Fibroblast of pulmonary artery (primary cell): ENCODE data around the gene NDRG4.

Experiments used
- DNase-seq: peaks from one replicate; pipeline ENCODE4 v3.0.0-alpha.2; 2010; ENCODE audit warnings: low read depth
- H3K4me3 ChIP-seq: replicated peaks from 2 replicates; pipeline ENCODE4 v1.5.1; 2011; ENCODE audit warnings: low read depth, mild to moderate bottlenecking, control low read depth, low read length, moderate library complexity
- TF ChIP-seq, protein P1 (sequence below): IDR thresholded peaks from 2 replicates; pipeline ENCODE4 v1.5.1; 2011; ENCODE audit warnings: mild to moderate bottlenecking, control low read depth, low read length, inconsistent platforms; ENCODE audit errors: missing control alignments

NDRG4 gene

DNA sequence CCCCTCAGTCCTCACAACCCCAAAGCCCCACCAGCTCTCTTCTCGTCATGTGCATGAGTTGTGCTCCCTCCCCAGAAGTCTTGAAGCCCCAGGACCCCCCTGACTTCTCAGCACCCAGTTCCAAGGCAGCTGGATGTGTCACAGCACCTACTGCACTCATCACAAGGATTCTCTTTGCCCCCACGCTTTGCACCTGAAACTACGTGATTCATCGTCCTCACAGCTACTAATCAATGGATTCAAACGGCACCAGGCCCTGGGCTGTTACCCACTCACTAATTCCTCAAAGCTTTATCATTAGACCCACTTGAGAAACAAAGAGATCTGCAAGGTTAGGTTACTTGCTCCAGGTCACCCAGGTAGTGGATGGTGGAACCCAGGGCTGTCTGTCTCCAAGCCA is 45.1 kb upstream of the NDRG4 start:
- DNase-seq, result no peak
- TF ChIP-seq, protein P1, sequence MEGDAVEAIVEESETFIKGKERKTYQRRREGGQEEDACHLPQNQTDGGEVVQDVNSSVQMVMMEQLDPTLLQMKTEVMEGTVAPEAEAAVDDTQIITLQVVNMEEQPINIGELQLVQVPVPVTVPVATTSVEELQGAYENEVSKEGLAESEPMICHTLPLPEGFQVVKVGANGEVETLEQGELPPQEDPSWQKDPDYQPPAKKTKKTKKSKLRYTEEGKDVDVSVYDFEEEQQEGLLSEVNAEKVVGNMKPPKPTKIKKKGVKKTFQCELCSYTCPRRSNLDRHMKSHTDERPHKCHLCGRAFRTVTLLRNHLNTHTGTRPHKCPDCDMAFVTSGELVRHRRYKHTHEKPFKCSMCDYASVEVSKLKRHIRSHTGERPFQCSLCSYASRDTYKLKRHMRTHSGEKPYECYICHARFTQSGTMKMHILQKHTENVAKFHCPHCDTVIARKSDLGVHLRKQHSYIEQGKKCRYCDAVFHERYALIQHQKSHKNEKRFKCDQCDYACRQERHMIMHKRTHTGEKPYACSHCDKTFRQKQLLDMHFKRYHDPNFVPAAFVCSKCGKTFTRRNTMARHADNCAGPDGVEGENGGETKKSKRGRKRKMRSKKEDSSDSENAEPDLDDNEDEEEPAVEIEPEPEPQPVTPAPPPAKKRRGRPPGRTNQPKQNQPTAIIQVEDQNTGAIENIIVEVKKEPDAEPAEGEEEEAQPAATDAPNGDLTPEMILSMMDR, result no peak
- no peak overlapping the region for H3K4me3 ChIP-seq

DNA sequence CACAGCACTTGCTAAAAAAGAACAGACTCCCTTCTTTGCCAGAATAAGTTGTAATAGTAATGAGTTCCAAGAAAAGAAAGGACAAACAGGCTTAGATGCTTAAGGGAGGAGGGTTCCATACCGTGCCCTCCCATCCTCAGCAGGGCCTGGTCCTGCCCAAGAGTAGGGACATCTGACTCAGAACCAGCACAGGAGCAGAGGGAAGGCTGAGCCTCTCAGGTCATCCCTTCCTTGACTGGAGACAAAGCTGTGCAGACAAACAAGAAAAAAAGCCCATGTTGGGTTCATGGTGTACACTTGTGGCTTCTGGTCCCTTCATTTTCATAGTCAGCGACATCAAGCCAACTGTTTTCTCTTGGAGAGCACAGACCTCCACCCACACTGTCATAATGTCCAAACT is 44.2 kb upstream of the NDRG4 start:
- H3K4me3 ChIP-seq, result no peak overlapping the region
- TF ChIP-seq, protein P1, result no peak
- peak; percentile 8 for DNase-seq

DNA sequence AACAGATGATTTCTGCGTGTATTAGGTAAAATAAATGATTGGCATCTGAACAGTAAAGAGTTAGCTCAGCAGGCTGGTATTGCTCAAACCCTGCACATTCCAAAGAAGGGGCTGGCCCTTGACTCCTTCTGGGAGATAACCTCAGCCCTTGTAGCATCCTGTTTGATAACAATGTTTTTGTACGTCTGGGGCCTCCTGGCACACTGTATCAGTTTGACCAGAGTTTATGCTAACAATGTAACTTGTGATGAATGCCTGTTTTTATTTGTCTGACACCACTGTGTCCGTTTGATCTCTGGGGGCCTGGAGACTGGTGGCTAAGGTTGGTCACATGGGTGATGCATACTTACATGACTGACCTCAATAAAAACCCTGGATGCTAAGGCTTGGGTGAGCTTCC is 43.8 kb upstream of the NDRG4 start:
- H3K4me3 ChIP-seq, result no peak overlapping the region
- peak; percentile 33 for DNase-seq
- TF ChIP-seq, protein P1, result no peak

DNA sequence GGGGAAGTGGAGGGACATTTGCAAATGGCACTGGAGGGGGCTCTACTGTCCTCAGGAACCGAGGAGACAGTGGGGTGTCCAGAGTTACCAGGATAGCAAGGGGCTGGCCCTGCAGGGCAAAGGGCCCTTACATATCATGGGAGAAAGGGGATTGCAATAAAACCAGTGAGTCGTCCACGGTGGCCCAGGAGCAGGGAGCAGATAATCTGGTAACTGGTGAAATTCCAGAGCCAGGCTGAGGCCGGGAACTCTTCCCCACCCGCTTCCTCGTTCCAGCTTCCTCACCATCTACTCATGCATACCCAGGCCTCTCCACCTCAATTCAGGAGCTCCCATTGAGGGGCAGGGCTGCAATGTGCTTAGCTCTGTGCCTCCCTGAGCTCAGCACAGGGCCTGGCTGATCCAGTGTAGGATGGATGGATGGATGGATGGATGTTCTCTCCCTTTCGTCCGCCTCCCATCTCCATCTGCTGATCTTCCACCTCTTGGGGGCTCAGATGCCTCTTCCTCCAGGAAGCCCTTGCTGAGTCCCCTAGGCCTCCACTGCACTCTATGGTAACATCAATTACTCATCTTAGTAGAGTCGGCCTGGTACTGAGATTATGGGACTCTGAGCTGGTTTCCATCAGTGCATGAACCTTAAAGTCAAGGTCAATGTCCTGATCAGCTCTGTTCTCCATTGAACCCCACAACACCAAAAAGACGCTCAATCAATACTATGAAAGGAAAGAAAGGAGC is 41.2 kb upstream of the NDRG4 start:
- TF ChIP-seq, protein P1, result no peak
- DNase-seq, result no peak
- H3K4me3 ChIP-seq, result no peak overlapping the region

DNA sequence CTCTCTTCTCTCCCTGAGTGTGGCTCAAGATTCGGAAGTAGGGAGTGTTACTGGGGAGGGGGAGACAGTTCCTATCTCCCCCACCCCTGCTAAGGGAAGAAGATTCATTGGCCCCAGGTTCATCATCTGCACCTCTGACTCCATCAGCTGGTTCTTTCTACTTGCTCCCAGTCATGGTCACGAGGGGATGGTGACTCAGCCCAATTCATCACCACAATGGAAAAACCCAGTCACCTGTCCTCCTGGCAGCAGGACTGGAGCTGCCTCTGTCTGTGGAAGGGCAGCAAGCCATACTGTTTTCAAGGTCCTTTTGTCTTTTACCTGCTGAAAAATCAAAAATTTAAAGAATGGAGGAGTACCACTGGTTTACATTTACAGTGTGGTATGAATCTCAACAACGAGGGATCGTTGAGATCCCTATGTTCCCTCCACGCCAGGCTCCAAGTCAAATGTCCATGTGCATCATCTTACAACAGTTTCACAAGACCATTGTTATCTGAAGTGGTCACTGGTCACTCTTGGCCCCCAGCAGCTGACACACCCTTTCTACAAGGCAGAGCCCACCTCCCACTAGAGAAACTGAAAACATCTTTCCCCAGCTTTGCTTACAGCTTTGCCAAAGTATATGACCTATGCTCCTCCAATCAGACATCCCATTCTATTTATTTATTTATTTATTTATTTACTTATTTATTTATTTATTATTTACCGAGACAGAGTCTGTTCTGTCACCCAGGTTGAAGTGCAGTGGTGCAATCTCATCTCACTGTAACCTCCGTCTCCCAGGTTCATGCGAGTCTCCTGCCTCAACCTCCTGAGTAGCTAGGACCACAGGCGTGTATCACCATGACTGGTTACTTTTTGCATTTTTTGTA is 40.4 kb upstream of the NDRG4 start:
- H3K4me3 ChIP-seq, result no peak overlapping the region
- TF ChIP-seq, protein P1, result no peak
- DNase-seq, result peak; percentile 65

DNA sequence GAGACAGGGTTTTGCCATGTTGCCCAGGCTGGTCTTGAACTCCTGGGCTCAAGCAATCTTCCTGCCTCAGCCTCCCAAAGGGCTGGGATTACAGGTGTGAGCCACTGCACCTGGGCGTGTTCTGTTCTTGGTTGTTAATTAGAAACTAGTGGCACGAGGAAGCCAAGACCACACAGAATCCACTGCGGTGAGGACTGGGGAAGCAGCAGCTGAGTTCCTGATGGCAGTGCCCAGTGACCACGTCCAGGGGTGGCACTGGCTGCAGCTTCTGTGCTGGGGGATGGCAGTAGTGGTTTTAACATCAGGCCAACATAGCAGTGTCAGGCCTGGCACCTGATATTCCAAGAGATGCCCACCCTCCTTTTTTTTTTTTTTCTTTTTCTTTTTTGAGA is 39.7 kb upstream of the NDRG4 start:
- DNase-seq, result no peak
- TF ChIP-seq, protein P1, result no peak
- H3K4me3 ChIP-seq, result no peak overlapping the region
